ENCODE measurements around the gene BPIFB2. TPM values are rescaled to one million over a fixed set of nuclear protein-coding genes. Genes with fewer than 3 reads are reported as not detected.

The BPIFB2 gene
- total RNA-seq, 4 donors from 2014 or later: not detected

DNA sequence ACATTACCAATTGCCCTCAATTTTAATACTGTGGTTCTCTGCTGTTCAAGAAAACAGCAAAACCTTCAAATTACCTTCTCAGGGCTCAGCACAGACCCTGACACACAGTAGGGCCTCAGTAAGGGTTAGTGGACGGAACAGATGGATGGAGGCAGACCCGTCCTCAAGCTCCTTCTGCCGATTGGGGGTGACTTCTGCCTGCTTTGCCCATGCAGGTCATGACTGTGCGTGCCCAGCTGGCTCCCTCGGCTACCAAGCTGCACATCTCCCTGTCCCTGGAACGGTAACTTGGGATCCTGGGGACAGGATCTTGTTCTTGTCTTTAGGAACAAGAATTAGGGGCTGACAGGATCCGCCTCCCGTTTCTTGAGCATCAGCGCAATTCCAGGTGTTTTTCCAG, 62.2 kb downstream of the BPIFB2 start:
- Histone ChIP-seq H3K4me1 (peaks cover under 1 to 1% of the 10 kb centered on the region in 2 donors), H3K27me3 (no peaks in the 10 kb centered on the region), H3K27ac (no peak overlapping the region), H3K36me3 (no peaks in the 10 kb centered on the region), H3K4me3 (replicated peaks in 1 of 3) (no peak overlapping the region), H3K9me3 (no peaks in the 10 kb centered on the region)
- TF ChIP-seq, protein P1, sequence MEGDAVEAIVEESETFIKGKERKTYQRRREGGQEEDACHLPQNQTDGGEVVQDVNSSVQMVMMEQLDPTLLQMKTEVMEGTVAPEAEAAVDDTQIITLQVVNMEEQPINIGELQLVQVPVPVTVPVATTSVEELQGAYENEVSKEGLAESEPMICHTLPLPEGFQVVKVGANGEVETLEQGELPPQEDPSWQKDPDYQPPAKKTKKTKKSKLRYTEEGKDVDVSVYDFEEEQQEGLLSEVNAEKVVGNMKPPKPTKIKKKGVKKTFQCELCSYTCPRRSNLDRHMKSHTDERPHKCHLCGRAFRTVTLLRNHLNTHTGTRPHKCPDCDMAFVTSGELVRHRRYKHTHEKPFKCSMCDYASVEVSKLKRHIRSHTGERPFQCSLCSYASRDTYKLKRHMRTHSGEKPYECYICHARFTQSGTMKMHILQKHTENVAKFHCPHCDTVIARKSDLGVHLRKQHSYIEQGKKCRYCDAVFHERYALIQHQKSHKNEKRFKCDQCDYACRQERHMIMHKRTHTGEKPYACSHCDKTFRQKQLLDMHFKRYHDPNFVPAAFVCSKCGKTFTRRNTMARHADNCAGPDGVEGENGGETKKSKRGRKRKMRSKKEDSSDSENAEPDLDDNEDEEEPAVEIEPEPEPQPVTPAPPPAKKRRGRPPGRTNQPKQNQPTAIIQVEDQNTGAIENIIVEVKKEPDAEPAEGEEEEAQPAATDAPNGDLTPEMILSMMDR (IDR thresholded peaks at IDR 0.05): no peak
- no peak for TF ChIP-seq POLR2A (IDR thresholded peaks at IDR 0.05)
- intact Hi-C loops (cut with DNase I): no loop called here
- no peak for DNase-seq
- 97 to 99% methylated on average over 9 of the region's 9 CpGs for WGBS, 2 donors

DNA sequence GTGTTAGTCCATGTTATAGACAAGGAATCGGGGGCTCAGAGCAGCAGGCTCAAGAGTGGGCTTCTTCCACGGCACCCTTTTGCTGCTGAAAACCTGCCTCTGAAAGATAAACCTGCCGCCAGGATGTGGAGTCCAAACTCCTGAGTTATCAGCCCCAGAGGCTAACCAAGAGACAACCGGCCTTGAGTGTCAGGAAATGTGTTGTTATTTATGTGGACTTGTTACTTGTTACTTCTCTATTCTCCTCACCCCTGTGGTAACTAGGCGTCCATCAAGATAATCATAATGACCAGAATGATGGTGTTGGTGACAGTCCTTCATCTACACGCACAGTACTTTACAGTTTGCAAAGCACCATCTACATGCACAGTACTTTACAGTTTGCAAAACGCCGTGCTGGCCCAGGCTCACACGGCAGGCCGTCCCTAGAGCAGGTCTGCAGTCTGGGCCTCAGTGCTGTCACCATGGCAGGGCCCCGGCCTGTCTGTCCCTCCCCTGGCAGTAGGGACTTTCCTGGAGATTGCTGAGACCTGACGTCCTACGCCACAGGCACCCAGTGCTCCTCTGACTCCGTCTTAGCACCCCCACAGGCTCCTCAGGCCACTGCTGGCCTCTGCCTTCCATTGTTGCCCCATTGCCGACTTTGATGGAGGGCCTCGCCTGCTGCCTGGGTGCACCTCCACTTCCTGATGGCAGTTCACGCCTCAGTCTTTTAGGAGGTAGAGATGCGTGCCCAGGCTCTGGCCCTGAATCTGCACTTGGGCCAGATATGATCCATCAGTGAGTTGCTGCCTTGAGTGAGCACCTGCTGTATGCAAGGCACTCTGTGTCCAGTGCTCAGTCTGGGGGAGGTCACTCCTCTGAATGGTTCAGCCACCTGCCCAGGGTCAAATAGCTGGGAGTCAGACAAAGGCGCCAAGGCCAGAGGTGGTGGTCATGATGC, 62.9 kb downstream of the BPIFB2 start:
- no peaks in the 10 kb centered on the region for H3K4me1 ChIP-seq
- DNase-seq: no peak
- H3K27me3 ChIP-seq: no peaks in the 10 kb centered on the region
- intact Hi-C loops (cut with DNase I): no loop called here
- H3K4me3 ChIP-seq (replicated peaks in 1 of 3): no peak overlapping the region
- no peaks in the 10 kb centered on the region for H3K9me3 ChIP-seq
- no peak for TF ChIP-seq POLR2A (IDR thresholded peaks at IDR 0.05)
- TF ChIP-seq, protein P1 (IDR thresholded peaks at IDR 0.05): no peak
- 89 to 90% methylated on average over 17 to 19 of the region's 19 CpGs for WGBS, 2 donors
- no peaks in the 10 kb centered on the region for H3K36me3 ChIP-seq
- H3K27ac ChIP-seq: no peak overlapping the region

DNA sequence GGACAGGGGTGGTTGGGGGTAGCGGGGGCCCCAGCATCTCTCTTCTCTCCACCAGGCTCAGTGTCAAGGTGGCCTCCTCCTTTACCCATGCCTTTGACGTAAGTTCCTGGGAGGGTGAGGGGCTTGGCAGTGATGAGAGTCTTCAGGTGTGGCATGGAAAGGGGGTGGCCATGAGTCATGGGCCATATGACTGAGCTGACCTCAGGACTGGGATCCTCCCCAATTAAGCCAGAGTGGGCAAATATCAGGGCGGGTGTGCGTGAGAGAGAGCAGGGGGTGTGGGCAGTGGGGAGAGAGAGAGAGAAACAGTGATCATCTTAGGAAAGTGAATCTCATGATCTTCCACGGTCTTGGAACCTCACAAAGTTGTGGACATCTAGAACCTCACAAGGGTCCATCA, 63.7 kb downstream of the BPIFB2 start:
- Histone ChIP-seq H3K4me3 (replicated peaks in 1 of 3) (no peak overlapping the region), H3K36me3 (no peaks in the 10 kb centered on the region), H3K9me3 (no peaks in the 10 kb centered on the region), H3K27me3 (no peaks in the 10 kb centered on the region), H3K27ac (no peak overlapping the region), H3K4me1 (no peaks in the 10 kb centered on the region)
- no peak for DNase-seq
- WGBS, 2 donors: 94 to 95% methylated on average over 5 of the region's 5 CpGs
- intact Hi-C loops (cut with DNase I): no loop called here
- TF ChIP-seq, protein P1 (IDR thresholded peaks at IDR 0.05): no peak
- no peak for TF ChIP-seq POLR2A (IDR thresholded peaks at IDR 0.05)

DNA sequence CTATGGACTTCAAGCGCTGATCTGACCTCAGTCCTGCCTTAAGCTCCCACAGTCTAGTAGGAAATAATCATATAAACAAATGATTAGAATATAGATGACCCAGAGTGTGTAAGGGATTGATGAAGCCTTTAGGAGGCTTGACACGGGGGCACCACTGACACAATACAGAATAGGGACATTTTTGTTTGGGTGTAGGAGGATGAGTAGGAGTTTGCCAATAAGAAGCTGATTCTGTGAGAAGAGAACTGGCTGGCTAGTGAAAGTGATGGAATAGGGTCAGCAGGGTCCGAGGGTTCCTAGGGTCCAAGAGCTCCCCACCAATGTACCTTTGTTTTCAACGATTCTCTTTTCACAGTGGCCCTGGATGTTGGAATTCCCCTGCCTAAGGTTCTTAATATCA, 64.9 kb downstream of the BPIFB2 start:
- H3K9me3 ChIP-seq: no peaks in the 10 kb centered on the region
- no peaks in the 10 kb centered on the region for H3K27me3 ChIP-seq
- no peak for DNase-seq
- intact Hi-C loops (cut with DNase I): no loop called here
- TF ChIP-seq, protein P1 (IDR thresholded peaks at IDR 0.05): no peak
- TF ChIP-seq POLR2A (IDR thresholded peaks at IDR 0.05): no peak
- H3K4me3 ChIP-seq (replicated peaks in 1 of 3): no peak overlapping the region
- no peaks in the 10 kb centered on the region for H3K4me1 ChIP-seq
- 92 to 93% methylated on average over 4 of the region's 4 CpGs for WGBS, 2 donors
- H3K27ac ChIP-seq: no peak overlapping the region
- H3K36me3 ChIP-seq: no peaks in the 10 kb centered on the region

DNA sequence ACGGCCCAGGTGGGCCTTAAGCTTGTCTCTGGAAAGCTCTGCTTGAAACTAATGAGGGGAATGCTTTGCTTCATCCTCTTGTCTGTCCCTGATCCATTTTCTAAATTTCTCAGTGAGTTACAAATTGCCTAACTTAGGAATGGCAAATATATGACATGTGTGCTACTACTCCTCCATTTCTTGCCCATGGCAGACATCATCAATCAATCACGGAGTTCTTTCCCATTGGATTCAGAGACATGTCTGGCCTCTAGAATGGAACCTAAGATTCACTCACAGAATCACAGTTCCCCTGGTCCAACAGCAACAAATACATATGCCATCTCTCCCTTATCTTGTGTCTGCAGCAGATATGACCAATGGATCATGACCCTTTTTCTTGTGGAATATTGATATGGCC, 65.3 kb downstream of the BPIFB2 start:
- H3K4me3 ChIP-seq (replicated peaks in 1 of 3): no peak overlapping the region
- no peaks in the 10 kb centered on the region for H3K9me3 ChIP-seq
- intact Hi-C loops (cut with DNase I): no loop called here
- no peaks in the 10 kb centered on the region for H3K27me3 ChIP-seq
- TF ChIP-seq POLR2A (IDR thresholded peaks at IDR 0.05): no peak
- TF ChIP-seq, protein P1 (IDR thresholded peaks at IDR 0.05): no peak
- H3K36me3 ChIP-seq: no peaks in the 10 kb centered on the region
- H3K27ac ChIP-seq: no peak overlapping the region
- WGBS, 2 donors: 93 to 98% methylated on average over 2 of the region's 2 CpGs
- DNase-seq: no peak
- H3K4me1 ChIP-seq: no peaks in the 10 kb centered on the region

Measured in thyroid gland (tissue), 4 donors.